SK-N-SH (cell line): Measurements from ENCODE around the gene SHISAL1.

Experiments used
- CTCF ChIP-seq: fragments of 200-600 bp; sonication (generic); IDR thresholded peaks from 2 replicates; pipeline ENCODE4 v1.6.1; 2017; ENCODE audit warnings: antibody characterized with exemption, mild to moderate bottlenecking, moderate library complexity
- IRF3 ChIP-seq: fragments of 150-350 bp; IDR thresholded peaks from 2 replicates; pipeline ENCODE4 v1.6.1; 2016; ENCODE audit warnings: mild to moderate bottlenecking, low read depth, low read length
- MAX ChIP-seq: IDR thresholded peaks from 2 replicates; pipeline ENCODE4 v1.4.0; 2012; ENCODE audit warnings: low read depth
- POLR2AphosphoS5 ChIP-seq: IDR thresholded peaks from 2 replicates; pipeline ENCODE4 v1.6.1; 2012; ENCODE audit warnings: low read depth, low read length
- RAD21 ChIP-seq: IDR thresholded peaks from 2 replicates; pipeline ENCODE4 v1.6.1; 2012; ENCODE audit warnings: mild to moderate bottlenecking, low read length
- REST ChIP-seq: IDR thresholded peaks from 2 replicates; pipeline ENCODE4 v1.6.1; 2012; ENCODE audit warnings: mild to moderate bottlenecking, low read depth, low read length, moderate library complexity
- SMC3 ChIP-seq: IDR thresholded peaks from 2 replicates; pipeline ENCODE4 v1.6.1; 2012; ENCODE audit warnings: low read depth, low read length, improper control_type of control experiment

GRCh38 chr22:44351037-44351436, 38.3 kb upstream of the SHISAL1 start:
- TF ChIP-seq MAX (no peak), RAD21 (no peak), POLR2AphosphoS5 (no peak), CTCF (no peak), IRF3 (no peak), REST (no peak), SMC3 (no peak)
